Osteoblast (primary cell): ENCODE results near the gene RBM19. TPM values are rescaled to one million over a fixed set of nuclear protein-coding genes. Genes with fewer than 3 reads are reported as not detected.

Experiments used
- DNase-seq: peaks from one replicate; pipeline ENCODE4 v3.0.0; 2011; ENCODE audit warnings: low spot score, mixed read lengths; ENCODE audit not compliant: insufficient read length; ENCODE audit errors: missing footprints
- H2AFZ ChIP-seq: 2 replicates; pipeline ENCODE4 v1.6.0; 2011; ENCODE audit warnings: mild to moderate bottlenecking, low read length
- H3K27ac ChIP-seq: 2 replicates; pipeline ENCODE4 v1.5.1; 2011; ENCODE audit warnings: mild to moderate bottlenecking, low read depth, low read length, moderate library complexity
- H3K27me3 ChIP-seq: 2 replicates; pipeline ENCODE4 v1.6.0; 2012; ENCODE audit warnings: mild to moderate bottlenecking, control low read depth, inconsistent platforms, low read length, moderate library complexity; ENCODE audit not compliant: insufficient read depth
- H3K36me3 ChIP-seq: 2 replicates; pipeline ENCODE4 v1.5.1; 2011; ENCODE audit warnings: mild to moderate bottlenecking, low read length, control low read depth, moderate library complexity; ENCODE audit not compliant: insufficient read depth
- H3K4me1 ChIP-seq: 2 replicates; pipeline ENCODE4 v1.5.1; 2011; ENCODE audit warnings: mild to moderate bottlenecking, low read length, control low read depth, moderate library complexity; ENCODE audit not compliant: insufficient read depth
- H3K4me2 ChIP-seq: 2 replicates; pipeline ENCODE4 v1.6.0; 2011; ENCODE audit warnings: mild to moderate bottlenecking, low read length; ENCODE audit not compliant: insufficient read depth
- H3K4me3 ChIP-seq: fragments of 200-600 bp; sonication (generic); 3 replicates; pipeline ENCODE4 v1.5.1; 2012; ENCODE audit warnings: mild to moderate bottlenecking, low read length, inconsistent platforms; ENCODE audit not compliant: insufficient read depth
- H3K79me2 ChIP-seq: 2 replicates; pipeline ENCODE4 v1.6.0; 2012; ENCODE audit warnings: mild to moderate bottlenecking, low read length, control low read depth, inconsistent platforms; ENCODE audit not compliant: insufficient read depth
- H3K9me3 ChIP-seq: 2 replicates; pipeline ENCODE4 v1.5.1; 2011; ENCODE audit warnings: low read depth, low read length, control low read depth
- H4K20me1 ChIP-seq: 2 replicates; pipeline ENCODE4 v1.6.0; 2012; ENCODE audit warnings: mild to moderate bottlenecking, low read length, control low read depth; ENCODE audit not compliant: insufficient read depth
- CTCF ChIP-seq: IDR thresholded peaks from 2 replicates; pipeline ENCODE4 v1.5.1; 2011; ENCODE audit warnings: mild to moderate bottlenecking, low read depth, low read length, moderate library complexity; ENCODE audit errors: extremely low read depth
- total RNA-seq: library from RNA; depleted of rRNA; stranded (reverse); fragments of >200 nt; gene quantifications from 2 replicates; pipeline ENCODE4 v1.2.3, GENCODE V29; 2012

The RBM19 gene
- total RNA-seq, 1 donor: 27.5 TPM

- Histone ChIP-seq H3K27ac (no peak overlapping the region), H3K9me3 (no peaks in the 10 kb centered on the region), H2AFZ (no peak overlapping the region), H3K4me1 (peaks cover 12% of the 10 kb centered on the region), H3K79me2 (no peaks in the 10 kb centered on the region), H3K4me2 (no peak overlapping the region), H3K4me3 (no peak overlapping the region), H3K36me3 (peaks cover 4% of the 10 kb centered on the region), H3K27me3 (no peaks in the 10 kb centered on the region), H4K20me1 (no peaks in the 10 kb centered on the region)
- no peak for DNase-seq
- TF ChIP-seq CTCF: no peak
These were observed 90.0 kb downstream of the RBM19 start for GRCh38 chr12:113876160-113876559.

- H2AFZ ChIP-seq: no peak overlapping the region
- H3K27me3 ChIP-seq: no peaks in the 10 kb centered on the region
- peaks cover 12% of the 10 kb centered on the region for H3K4me1 ChIP-seq
- peak overlapping the region; percentile 73 for H3K27ac ChIP-seq
- no peaks in the 10 kb centered on the region for H3K9me3 ChIP-seq
- no peaks in the 10 kb centered on the region for H4K20me1 ChIP-seq
- peak overlapping the region; percentile 51 for H3K4me2 ChIP-seq
- DNase-seq: peak; percentile 75
- no peaks in the 10 kb centered on the region for H3K79me2 ChIP-seq
- H3K36me3 ChIP-seq: peaks cover 4% of the 10 kb centered on the region
- TF ChIP-seq CTCF: no peak
- H3K4me3 ChIP-seq: no peak overlapping the region
These were observed 90.4 kb downstream of the RBM19 start for GRCh38 chr12:113875691-113876090.

DNA sequence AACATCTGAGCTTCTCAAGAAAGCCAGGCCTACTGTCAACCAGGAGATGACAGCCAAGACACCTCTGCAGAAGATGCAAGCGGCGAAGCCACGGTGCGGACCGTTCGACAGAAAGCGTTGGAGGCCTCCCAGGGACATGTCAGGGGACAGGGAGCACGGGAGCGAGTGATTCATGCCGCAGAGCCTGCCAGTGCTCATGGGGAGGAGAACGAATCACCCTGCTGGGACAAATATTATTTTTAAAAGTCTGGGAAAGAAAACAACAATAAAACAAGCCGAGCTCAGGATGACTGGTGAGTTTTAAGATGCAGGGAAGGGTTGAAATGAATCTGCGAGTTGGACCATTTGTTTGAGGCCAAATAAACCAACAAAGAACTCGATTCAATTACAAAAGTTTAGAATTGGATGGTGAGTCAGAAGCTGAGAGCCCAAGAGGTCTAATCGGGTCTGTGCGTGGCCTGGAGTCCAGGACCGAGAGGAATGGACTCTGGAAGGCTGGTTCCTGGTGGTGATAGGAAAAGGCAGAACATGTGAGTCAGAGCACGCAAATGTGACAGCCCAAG is 91.0 kb downstream of the RBM19 start:
- Histone ChIP-seq H3K27ac (peak overlapping the region; percentile 73), H3K36me3 (peaks cover 4% of the 10 kb centered on the region), H2AFZ (peak overlapping the region; percentile 41), H3K27me3 (no peaks in the 10 kb centered on the region), H3K4me2 (peak overlapping the region; percentile 51), H3K79me2 (no peaks in the 10 kb centered on the region), H3K9me3 (no peaks in the 10 kb centered on the region), H3K4me3 (no peak overlapping the region), H3K4me1 (peaks cover 12% of the 10 kb centered on the region), H4K20me1 (no peaks in the 10 kb centered on the region)
- peak; percentile 98 for DNase-seq
- TF ChIP-seq CTCF: no peak

- DNase-seq: no peak
- Histone ChIP-seq H3K9me3 (no peaks in the 10 kb centered on the region), H2AFZ (no peak overlapping the region), H3K4me3 (no peak overlapping the region), H3K79me2 (no peaks in the 10 kb centered on the region), H3K36me3 (peaks cover 4% of the 10 kb centered on the region), H3K4me1 (peaks cover 12% of the 10 kb centered on the region), H3K27ac (peak overlapping the region; percentile 73), H4K20me1 (peaks cover under 1% of the 10 kb centered on the region), H3K4me2 (no peak overlapping the region), H3K27me3 (no peaks in the 10 kb centered on the region)
- TF ChIP-seq CTCF: no peak
These were observed 91.8 kb downstream of the RBM19 start for GRCh38 chr12:113874326-113874725.
